A172 (cell line): ENCODE results near the gene B3GNT9. TPM values are rescaled to one million over a fixed set of nuclear protein-coding genes. Genes with fewer than 3 reads are reported as not detected.

Experiments used
- DNase-seq: peaks from one replicate; pipeline ENCODE4 v3.0.0-alpha.2; 2015; ENCODE audit warnings: low spot score
- total RNA-seq: library from RNA; depleted of rRNA; stranded (reverse); fragments of >200 nt; shearing (Covaris generic); gene quantifications from 2 replicates; pipeline ENCODE4 v1.2.3, GENCODE V29; 2014

B3GNT9 gene
- total RNA-seq, 1 experiment from 2014 or later, result 65.1 TPM

- DNase-seq, result no peak
Observed at GRCh38 chr16:67185651-67186134, 34.9 kb upstream of the B3GNT9 start.

GRCh38 chr16:67184995-67185650 is 34.3 kb upstream of the B3GNT9 start:
- DNase-seq, result peak; percentile 84

DNA sequence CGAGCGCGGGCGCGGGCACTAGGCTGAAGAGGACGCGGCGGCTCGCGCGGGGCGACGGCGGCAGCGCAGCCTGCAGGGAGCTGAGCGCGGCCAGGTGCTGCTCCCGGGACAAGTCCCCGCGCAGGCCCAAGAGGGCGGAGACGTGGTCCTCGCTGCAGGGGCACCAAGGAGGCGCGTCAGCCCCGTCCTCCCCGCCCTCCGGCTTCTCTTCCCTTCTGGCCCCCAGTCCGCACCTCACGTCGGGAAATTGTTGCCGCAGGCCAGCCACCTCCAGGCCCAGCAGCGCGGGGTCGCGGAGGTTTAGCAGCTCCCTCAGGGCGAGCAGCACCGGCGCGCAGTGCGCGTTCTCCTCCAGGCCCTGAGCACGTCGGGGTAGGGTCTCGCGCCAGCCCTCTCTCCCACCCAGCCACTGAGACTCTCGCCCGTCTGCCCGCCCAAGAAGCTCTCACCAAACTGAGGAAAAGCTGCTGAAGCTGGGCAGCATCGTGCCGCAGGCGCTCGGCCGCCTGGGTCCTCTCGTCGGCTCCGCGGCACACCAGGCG is 33.7 kb upstream of the B3GNT9 start:
- DNase-seq, result no peak

DNA sequence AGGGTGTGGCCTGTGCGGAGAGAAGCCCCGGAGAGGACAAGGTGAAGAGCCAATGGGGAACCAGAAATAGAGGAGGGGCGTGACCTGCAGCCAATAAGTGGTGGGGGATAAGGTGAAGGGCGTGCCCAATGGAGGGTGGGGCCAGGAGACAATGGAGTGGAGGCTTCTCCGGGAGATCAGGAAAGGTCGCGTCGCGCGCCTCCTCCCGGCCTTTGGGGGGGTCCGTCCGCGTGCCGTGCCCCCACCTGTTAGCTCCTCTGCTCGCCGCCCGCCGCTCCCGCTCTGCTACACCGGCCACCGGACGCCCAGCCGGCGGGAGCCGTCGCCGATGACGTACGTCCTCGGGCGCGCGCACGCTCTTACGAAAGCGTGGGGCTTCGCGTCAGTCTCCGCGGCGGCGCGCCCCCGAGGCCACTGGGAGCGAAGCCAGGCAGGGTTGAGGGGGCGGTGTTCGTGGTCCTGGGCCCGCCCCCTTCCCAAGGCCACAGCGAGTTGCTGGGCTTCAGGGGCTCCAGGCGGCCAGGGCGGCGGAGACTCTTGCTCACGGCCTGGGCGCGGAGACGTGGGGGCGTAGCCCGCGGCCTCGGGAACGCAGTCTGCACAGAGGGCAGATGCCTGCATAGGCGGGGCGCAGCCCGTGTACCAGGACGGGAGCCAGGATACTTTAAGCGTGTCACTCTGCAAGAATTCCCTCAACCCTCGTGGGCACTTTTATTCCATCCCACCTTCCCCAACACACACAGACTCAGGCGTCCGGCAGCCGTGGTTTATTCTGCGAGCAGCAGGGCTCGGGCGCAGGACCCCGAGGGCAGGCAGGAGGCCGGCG is 33.0 kb upstream of the B3GNT9 start, which contains the start of gene MATCAP1:
Gene MATCAP1 (minus strand): TSS at position 337 of the 826 bp plus-strand sequence. CDS start 3,353 bp downstream, outside the sequence.
- DNase-seq, result peak; percentile 99

DNA sequence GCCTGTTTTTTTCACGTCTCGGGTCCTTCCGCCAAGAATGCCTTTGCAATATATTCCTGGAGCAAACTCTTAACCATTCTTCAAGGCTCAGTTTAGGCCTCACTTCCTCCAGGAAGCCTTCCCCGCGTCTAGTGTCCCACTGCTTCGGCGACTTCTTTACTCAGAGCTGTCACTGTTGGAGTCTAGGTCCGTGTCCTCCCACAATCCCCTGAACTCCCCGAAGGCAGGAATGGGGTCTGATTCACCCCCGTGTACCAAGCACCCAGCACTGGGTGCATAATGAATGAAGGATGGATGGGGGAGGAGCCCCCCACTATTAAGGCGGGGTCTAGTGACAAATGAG is 32.5 kb upstream of the B3GNT9 start:
- DNase-seq, result no peak

GRCh38 chr16:67182288-67182687 is 31.5 kb upstream of the B3GNT9 start:
- no peak for DNase-seq

- peak; percentile 92 for DNase-seq
Observed at GRCh38 chr16:67181346-67181745, 30.5 kb upstream of the B3GNT9 start.

DNA sequence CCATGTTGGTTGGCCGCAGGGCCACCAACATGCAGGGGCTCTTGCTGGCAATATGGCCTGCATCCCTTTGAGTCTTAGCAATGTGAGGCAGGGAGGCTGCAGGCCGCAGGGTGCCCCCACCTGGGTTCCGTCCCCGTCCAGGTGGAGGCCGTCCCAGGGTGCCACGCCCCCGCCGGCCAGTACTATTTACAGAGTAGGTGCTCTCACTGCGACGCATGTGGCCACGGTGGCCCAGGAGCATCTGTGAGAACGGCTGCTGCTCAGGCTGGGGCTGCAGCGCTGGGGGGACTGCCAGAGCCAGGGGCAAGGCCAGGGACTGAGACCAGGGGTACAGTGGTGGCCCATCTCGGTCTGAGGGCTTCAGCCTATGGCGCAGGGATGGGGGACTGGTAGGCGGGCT is 29.4 kb upstream of the B3GNT9 start:
- DNase-seq, result no peak

DNA sequence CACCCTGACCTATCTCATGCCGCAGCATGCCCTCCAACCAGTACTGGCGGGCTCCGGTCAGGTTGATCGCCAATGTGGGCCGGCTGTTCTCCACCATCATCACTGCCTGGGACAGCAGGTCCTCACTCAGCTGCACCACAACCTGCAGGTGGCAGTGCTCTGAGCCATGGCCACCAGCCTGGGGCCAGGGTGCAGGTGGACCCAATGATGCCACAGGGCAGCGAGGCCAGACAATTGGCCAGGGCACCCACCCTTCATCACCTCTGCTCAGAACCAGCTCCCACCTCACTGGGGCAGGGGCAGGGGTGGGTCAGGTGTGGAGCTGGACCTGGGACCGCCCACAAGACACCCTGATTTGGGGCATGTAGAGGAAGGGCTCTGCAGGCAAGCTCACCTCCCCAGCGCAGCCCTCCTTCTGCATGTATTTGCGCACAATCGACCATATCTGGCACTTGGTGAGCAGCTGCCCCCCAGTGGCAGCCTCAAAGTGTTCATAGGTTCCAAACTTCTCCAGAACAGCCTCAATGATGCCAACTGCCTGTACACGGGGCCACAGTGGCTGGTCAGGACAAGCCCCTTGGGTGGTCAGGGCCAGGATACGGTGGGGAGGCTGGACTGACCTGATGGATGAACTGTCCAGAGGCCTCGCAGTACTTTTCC is 28.8 kb upstream of the B3GNT9 start:
- no peak for DNase-seq

- DNase-seq, result no peak
Observed at GRCh38 chr16:67177743-67178699, 27.2 kb upstream of the B3GNT9 start.

- no peak for DNase-seq
Observed at GRCh38 chr16:67176662-67177061, 25.9 kb upstream of the B3GNT9 start.

DNA sequence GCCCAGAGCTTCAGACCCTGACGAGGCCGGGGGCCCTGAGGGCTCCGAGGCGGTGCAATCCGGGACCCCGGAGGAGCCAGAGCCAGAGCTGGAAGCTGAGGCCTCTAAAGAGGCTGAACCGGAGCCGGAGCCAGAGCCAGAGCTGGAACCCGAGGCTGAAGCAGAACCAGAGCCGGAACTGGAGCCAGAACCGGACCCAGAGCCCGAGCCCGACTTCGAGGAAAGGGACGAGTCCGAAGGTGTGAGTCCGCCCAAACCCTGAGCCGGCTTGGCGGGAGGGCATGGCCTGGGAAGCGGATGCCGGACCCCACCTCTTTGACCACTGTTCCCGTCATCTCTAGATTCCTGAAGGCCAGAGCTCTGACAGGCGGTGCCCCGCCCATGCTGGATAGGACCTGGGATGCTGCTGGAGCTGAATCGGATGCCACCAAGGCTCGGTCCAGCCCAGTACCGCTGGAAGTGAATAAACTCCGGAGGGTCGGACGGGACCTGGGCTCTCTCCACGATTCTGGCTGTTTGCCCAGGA is 24.0 kb upstream of the B3GNT9 start:
- DNase-seq, result no peak

DNA sequence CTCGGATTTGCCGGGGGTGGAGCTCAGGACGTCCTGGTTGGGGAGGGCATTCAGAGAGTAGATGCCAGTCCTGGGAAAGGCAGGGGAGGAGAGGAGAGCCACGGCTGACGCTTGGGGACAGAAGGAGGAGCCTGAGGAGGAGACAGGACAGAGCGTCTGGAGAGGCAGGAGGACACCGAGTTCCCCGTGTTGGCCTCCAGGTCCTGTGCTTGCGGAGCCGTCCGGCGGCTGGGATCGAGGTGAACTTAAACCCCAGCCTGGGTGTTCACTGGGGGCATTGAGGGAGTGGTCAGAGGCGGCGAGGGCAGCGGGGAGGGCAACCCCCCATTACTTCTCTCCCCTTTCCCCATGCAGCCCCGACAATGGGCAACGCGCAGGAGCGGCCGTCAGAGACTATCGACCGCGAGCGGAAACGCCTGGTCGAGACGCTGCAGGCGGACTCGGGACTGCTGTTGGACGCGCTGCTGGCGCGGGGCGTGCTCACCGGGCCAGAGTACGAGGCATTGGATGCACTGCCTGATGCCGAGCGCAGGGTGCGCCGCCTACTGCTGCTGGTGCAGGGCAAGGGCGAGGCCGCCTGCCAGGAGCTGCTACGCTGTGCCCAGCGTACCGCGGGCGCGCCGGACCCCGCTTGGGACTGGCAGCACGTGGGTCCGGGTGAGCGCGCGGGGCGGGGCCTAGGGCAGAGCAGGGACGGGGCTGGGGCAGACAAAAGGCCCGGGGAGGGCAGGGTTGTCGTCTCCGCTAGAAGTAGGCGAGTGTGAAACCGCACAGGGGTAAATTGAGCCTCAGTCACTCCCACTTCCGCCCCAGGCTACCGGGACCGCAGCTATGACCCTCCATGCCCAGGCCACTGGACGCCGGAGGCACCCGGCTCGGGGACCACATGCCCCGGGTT is 23.3 kb upstream of the B3GNT9 start:
- DNase-seq, result peak; percentile 47

DNA sequence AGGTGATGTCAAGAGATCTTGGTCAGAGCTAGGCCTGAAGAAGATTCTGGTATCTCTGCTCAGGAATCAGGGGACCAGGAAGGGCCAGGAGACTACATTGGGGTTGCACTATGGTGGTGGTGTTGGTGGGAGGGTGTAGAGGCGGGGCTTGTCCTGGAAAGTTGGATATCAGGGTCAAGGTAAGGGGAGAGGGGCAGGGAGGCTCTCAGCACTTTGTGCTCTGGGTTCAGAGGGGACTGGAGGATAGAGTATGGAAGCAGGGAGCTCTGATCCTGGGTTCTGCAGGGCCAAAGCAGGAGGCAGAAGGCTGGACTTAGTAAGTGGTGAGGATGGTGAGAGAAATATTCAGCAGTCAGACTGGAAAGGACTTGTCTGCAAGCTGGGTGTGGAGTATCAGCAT is 22.5 kb upstream of the B3GNT9 start:
- DNase-seq, result no peak

DNA sequence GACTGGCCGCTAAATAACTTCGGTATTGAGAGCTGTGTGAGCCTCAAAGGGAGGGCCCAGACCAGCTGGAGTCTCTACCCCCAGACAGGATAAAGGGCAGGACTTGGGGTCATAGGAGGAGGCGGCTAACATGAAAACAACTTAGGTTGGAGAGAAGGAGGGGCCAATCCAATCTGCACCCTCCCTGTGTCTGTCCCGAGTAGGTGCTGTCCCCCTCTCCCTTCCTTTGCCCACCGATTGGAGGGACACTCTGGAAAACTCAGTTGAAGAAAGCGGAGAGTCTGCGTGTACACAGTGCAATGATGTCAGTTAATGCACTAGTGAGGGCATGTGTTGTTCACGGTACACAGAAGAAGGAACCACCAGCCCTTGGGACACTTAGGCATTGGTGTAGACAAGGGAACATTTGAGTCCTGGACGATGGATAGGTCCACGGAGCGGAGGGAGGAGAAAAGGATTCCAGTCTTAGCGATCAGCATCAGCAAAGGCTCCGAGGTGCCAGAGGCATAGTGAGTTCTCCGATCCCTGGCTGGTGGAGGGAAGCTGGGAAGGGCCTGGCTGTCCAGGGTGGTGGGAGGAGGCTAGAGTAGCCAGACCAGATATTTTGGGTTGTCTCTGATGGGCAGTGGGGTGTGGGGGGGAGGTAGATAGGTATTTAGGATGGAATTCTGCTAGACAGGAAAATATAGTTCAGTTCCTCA is 20.3 kb upstream of the B3GNT9 start:
- DNase-seq, result no peak

DNA sequence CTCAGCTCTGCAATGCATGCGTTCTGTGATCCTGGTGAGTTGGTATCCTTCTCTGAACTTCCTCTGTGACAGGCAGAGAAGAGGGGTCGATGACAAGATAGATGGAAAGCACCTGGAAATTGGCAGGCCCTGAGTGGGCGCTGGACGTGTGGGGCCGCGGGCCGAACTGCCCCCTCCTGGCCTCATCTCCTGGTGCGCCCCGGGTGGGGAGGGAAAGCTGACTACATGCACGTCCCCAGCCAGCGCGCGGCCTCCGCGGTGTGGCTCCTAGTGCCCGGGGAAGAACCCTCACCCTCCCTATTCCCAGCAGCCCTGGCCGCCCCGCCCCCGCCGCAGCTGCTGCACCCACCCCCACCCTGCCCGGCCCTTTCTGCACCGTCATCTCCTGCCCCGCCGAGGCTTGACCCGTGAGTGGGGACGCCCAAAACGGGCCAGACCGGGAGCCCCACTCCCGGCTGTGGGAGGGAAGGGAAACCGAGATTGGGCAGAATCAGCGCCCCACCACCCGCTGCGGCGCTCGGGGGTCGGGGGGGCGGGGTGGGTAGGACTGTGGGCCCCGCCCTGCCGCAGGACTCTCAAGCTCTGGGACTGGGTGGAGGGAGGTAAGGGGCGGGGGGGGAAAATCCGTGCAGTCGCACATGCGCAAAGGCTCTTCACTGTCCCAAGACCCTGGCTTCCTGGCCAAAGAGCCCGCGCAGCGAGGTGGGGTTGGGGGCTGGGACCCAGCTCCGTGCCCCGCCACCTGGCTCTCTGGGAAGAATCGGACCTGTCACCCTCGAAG is 19.6 kb upstream of the B3GNT9 start, which contains the start of gene NOL3:
Gene NOL3 (plus strand): TSS at position 371 of the 781 bp plus-strand sequence.
- DNase-seq, result peak; percentile 87

DNA sequence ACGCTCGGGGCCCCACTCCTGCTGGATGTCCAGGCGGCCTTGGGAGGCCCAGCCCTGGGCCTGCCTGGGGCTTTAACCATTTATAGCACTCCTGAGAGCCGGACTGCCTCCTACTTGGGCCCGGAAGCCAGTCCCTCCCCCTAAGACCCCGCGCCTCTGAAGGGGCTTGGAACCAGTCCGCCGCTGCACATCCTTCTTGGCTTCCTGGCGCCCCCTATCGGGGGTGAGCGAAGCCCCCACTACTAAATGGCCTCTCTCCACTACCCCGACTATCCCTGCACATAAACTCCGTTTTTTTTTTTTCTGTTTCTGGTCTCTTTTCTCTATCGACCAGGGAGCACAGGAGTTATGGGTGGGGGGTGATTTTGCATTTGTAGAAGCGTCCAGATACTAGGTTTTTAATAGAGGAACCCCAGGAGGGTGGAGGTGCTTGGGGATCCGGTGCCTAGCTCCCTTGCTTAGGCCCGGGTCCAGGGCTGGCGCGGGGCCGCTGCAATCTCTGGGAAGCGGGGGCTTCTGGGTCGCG is 18.9 kb upstream of the B3GNT9 start:
- no peak for DNase-seq

DNA sequence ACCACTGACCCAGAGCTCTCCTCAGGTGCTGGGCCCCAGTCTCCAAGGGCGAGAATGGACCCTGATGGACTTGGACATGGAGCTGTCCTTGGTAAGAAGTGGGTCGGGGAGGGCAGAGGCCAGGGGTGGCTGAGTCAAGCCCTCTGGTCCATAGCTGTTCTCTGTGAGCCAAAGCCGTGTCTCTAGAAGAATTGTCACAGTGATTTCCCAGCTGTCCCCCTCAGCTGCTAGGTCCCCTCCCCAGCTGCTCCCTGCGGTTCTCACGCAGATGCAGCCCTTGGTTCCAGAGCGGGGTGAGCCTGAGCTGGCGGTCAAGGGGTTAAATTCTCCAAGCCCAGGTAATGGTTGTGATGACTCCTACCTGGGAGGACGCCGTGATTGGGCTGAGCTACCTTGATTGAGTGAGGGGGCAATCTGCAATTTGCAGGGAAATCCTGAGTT is 18.2 kb upstream of the B3GNT9 start:
- DNase-seq, result no peak
